ENCODE data around the gene ERCC3.
"Not testable (repeated sequence)": the region's sequence is repeated elsewhere in the genome, so short reads cannot be mapped to it uniquely, and the experiment has no call there.

Gene ERCC3

DNA sequence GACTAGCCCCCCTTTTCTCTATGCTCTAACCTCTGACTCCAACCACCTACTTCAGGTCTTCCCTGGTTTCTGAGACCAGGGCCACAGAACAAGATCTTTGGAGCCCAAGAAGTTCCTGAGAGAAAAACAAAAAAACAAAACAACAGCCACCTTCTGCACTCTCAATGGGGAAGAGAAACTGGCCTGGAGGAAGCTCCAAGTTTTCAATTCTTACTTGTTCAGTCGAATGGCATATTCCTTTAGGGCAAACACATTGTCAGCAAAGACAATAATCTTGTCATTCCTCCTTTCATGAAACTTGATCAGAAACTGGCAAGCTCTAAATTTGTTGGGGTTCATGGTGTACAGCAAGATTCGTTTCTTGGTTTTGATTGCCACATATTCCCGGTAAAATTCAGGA, 15.0 kb downstream of the ERCC3 start:
- DNase-seq (ENCODE audit: low spot score), result no peak

DNA sequence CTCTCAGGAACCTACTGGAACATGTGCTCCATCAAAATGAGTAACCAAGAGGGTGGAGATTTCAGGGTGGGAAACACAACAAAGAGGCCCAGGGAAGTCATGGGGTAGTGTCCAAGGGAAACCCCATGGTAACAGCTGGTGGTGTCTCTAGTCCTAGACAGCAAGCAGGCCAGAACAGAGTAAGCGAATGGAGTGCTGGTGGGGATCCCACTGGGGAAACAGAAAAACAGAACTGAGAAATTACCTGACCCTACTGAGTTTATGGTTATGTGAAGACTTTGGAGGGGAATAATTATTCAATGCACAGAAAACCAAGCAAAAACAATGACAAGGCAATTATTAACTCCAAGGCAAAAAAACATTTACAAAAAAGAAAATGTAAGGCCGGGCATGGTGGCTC, 16.9 kb downstream of the ERCC3 start:
- no peak for DNase-seq (ENCODE audit: low spot score)

DNA sequence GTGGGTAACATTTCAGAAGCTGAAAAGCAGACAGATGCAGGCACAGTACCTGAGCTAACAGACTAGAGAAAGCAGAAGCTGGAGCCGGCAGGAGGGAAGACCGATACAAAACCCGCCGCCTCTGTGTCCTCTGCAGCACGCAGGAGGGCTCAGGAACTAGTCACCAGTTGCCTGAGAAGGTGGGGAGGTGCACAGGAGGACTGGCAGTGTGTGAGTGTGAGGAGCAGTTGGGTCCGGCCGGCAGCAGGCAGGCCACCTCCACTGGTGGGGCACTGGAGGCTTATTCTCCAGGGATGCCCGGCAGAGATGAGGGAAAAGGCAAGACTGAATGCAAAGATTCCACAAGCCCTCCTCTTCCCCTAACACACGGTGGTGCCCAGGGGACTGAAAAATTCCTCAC, 18.2 kb downstream of the ERCC3 start:
- no peak for DNase-seq (ENCODE audit: low spot score)

DNA sequence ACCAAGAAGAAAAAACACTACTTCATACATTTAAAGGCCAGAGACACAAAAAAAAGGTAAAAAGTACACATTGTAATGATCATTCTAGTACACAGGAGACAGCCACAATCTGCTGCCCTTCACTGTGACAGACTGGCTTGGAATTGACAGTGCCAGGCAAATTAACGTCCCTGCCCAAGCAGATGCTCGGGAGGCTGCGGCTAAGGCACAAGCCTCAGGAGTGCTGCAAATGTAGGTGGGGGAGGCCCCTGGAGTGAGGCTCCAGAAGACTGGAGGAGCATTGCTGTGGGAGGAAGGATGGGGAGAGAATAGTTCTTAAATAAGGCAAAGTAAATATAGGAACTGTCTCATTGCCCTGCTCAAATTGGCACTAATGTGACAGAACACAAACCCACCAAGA, 18.6 kb downstream of the ERCC3 start:
- no peak for DNase-seq (ENCODE audit: low spot score)

DNA sequence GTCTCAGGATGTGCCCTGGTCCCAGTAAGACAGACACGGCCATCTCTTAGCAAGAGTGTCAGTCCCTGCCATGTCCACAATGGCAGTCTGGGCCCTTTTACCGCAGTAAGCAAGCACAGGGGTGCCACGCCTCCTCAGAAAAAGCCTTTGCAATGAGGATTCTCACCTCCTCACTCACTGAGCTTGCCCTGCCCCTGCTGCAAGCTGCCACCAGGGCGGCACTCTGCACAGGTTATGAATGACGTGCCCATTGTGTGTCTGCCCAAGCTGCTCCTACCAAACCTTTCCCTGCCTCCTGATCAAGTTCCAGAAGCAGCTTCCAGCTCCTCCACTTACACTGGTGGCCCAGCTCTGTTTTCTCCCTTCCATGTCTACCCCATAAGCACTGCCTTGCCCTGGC, 23.3 kb downstream of the ERCC3 start:
- no peak for DNase-seq (ENCODE audit: low spot score)

DNA sequence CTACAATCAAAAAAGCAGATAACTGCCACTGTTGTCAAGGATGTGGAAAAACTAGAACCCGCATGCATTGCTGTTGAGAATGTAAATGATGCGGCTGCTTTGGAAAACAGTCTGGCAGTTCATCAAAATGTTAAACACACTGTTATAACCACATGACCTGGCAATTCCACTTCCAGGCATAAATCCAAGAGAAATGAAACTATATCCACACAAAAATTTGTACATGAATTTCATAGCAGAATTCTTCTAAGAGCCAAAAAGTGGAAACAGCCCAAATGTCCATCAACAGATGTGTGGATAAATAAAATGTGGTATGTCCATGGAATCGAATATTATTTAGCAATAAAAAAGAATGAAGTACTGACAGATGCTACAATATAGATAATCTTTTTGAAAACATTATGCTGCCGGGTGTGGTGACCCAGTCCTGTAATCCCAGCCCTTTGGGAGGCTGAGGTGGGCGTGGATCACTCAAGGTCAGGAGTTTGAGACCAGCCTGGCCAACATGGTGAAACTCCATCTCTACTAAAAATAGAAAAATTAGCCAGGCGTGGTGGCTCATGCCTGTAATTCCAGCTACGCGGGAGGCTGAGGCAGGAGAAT, 32.0 kb downstream of the ERCC3 start:
- no peak for DNase-seq (ENCODE audit: low spot score)

DNA sequence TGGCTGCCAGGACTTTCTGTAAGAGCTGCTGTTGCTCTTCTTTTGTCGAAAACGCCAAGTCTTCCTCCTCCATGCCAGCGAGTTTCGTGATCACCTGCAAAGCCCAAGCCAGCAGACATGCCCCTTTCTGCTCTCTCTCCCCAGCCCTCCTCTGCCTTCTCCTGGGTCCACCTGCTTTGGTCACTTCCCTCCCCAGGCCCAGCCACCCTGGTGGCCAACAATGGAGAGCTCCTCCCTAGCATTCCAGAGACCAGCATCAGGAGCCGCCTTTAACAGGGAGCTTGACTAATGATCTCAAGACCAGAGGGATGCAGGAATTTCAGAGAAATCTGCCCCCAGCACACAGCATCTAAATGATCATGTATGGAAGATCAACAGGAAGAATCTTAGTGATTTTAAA, 34.6 kb downstream of the ERCC3 start:
- no peak for DNase-seq (ENCODE audit: low spot score)

DNA sequence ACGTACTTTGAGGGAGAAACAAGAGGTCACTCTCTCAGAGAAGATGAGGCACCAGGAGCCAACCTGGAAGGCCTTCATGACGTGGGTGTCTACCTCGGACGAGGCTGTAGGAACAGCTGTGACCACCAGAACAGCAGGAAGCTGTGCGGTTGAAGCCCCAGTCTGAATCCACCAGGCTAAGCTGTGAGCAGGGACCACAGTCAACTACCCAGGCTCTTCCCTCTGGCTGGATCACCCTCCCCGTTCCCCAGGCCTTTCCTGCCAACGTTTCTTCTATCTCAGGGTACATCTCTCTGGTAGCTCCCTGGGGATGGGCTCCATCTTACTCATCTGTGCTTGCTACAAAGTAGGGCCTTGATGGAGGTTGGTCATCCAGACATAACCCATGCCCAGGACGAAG, 37.1 kb downstream of the ERCC3 start:
- no peak for DNase-seq (ENCODE audit: low spot score)

DNA sequence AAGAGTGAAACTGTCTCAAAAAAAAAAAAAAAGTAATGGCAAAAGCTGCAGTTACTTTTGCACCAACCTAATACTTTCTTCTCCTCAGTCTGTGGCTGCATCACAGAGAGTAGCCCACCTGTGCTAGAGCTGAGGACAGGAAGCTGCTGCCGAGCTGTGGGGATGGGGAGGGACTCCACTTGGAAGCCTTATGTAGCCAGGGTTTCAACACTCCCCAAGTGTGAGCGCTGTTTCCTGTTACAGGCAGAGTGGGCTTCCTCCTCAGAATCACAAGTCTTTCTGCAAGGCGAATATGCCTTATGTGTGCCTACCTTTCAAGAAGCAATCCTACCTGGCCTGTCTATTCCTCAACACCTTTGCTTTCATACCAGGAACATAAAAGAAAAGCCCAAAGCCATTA, 37.6 kb downstream of the ERCC3 start:
- no peak for DNase-seq (ENCODE audit: low spot score)

DNA sequence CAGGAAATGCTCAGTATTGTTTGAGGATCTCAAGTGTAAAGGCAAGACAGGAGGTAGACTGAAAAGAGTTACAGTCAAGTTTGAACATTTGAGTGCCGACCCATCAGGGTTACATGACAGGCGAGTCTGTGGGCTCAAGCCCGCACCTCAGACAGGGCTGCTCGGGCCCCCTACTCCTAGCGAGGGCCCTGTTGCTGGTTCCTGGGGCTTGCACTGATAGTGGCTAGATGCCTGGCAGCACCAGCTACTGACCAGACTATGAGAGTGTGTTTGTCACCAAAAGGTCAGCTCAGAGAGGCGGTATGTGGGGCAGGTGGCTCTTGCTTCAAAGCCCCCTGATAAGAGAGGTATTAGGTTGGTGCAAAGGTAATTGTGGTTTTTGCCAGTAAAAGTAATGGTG, 38.2 kb downstream of the ERCC3 start:
- DNase-seq (ENCODE audit: low spot score), result no peak

DNA sequence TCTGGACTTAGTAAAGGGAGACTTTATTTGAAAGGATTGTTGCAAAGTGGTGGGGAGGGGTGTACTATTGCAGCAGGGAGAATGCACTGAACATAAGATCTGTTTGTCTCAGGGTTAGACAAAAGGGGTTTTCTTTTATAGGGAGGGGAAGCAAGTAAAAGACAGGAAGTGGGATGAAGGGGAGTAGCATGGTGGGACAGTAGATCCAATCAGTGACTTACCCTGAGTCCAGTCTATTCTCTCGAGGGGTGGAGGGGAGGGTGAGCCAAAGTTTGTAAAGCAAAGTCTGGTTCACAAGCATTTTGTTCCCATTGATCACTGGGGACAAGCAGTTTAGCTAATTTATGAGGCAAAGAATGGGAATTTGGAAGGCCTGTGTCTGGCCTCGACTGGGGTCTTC, 38.8 kb downstream of the ERCC3 start:
- DNase-seq (ENCODE audit: low spot score), result no peak

DNA sequence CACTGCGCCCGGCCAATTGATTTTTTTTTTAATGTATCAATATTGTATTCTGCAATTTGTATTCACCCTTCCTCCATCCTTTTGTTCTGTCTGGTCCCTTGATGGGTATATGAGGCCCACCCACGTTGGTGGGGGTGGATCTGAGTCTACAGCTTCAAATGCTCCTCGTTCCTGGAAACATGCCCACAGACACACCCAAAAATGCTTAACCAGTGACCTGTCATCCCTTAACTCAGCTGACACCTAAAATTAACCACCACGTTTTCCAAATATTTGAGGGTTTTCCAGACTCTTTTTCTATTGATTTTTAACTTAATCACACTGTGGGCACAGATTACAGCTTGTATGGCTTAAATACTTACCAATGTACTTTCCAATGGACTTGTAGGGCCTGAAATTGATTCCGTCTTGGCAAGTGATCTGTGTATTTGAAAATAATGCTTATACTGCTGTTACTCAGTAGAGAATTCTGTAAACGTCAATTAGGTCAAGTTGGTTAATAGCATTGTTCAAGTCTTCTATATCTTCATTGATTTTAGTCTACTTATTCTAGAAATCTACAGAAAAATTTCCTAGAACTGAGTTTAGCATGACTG, 39.5 kb downstream of the ERCC3 start:
- DNase-seq (ENCODE audit: low spot score), result no peak

DNA sequence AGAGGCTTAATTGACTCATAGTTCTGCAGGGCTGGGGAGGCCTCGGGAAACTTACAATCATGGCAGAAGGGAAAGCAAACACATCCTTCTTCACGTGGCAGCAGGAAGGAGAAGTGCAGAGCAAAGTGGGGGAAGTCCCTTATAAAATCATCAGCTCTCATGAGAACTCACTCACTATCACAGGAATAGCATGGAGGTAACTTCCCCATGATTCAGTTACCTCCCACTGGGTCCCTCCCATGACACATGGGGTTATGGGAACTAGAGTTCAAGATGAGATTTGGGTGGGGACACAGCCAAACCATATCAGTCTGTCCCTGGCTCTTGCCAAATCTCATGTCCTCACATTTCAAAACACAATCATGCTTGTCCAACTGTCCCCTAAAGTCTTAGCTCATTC, 52.8 kb downstream of the ERCC3 start:
- DNase-seq (ENCODE audit: low spot score), result not testable (repeated sequence)

DNA sequence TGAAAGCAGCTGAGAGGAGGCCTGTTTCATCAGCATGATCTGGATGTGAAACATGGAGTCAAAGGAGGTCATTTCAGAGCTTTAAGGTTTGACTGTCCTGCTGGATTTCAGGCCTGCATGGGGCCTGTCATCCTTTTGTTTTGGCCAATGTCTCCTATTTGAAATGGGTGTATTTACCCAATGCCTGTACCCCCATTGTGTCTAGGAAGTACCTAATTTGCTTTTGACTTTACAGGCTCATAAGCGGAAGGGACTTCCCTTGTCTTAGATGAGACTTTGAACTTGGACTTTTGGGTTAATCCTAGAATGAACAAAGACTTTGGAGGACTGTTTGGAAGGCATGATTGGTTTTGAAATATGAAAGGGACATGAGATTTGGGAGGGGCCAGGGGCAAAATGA, 54.5 kb downstream of the ERCC3 start:
- DNase-seq (ENCODE audit: low spot score), result no peak

DNA sequence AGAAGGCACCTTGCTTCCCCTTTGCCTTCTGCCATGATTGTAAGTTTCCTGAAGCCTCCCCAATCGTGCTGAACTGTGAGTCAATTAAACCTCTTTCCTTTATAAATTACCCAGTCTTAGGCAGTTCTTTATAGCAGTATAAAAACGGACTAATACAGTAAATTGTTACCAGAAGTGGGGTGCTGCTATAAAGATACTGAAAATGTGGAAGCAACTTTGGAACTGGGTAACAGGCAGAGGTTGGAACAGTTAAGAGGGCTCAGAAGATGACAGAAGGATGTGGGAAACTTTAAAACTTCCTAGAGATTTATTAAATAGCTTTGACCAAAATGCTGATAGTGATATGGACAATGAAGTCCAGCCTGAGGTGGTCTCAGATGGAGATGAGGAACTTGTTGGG, 56.2 kb downstream of the ERCC3 start:
- DNase-seq (ENCODE audit: low spot score), result not testable (repeated sequence)

DNA sequence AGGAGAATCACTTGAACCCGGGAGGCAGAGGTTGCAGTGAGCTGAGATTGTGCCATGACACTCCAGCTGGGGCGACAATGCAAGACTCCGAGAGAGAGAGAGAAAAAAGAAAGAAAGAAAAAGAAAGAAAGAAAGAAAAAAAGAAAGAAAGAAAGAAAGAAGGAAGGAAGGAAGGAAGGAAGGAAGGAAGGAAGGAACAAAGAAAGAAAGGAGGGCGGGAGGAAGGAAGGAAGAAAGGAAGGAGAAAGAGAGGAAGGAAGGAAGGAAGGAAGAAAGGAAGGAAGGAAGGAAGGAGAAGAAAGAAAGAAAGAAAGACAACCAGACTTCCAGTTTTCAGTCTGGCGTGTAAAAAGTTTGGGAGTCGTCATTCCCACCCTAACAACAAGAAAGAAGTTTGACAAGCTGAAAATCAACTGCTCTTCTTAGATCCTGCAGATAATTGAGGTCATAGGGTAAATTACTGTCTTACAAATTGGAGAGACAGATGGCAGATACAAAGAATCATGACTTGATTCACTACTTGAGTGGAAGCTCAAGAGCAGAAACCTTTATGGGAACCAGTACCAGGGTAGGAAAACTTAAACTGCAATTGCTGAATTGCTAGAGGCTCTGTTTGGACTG, 58.8 kb downstream of the ERCC3 start:
- no peak for DNase-seq (ENCODE audit: low spot score)

DNA sequence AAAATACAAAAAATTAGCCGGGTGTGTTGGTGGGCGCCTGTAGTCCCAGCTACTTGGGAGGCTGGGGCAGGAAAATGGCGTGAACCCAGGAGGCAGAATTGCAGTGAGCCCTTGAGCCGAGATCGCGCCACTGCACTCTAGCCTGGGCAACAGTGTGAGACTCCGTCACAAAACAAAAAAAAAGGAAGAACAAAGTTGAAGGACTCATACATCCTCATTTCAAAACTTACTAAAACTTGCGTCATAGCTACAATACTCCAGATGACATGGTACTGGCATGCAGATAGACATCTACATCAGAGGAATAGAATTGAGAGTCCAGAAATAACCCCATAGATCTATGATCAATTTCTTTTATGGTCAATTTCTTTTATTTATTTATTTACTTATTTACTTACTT, 60.2 kb downstream of the ERCC3 start:
- DNase-seq (ENCODE audit: low spot score), result no peak

DNA sequence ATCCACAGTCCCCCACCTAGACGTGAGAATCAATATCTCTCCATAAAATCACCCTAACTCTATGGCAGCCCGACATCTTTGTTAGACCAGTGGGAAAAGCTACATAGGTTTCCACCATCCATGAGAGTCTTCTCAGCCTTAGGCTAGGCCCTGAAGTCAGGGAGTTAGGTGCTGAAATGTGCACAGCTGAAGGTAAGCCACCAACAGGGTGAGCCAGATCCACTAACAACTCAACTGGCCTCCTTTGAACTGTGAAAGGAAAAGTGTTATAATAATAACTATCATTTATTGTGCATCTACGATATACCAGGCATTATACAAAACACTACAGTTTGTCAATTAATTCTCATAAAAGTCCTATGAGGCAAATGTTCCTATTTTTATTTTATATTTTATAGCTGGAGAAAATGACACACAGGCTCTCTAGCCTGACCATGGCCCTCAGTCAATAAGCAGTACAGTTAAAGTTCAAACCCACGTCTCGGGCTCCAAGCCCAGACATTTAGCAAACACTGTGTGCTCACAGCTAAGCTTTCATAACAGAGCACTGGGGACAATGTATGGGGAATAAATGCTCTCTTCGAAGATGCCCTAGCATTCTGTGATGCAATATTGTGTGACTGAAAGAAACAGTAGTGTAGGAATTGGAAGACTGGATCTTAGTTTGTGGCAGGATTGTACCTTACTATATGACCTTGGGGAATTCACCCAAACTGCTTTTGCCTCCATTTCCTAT, 62.6 kb downstream of the ERCC3 start:
- no peak for DNase-seq (ENCODE audit: low spot score)

DNA sequence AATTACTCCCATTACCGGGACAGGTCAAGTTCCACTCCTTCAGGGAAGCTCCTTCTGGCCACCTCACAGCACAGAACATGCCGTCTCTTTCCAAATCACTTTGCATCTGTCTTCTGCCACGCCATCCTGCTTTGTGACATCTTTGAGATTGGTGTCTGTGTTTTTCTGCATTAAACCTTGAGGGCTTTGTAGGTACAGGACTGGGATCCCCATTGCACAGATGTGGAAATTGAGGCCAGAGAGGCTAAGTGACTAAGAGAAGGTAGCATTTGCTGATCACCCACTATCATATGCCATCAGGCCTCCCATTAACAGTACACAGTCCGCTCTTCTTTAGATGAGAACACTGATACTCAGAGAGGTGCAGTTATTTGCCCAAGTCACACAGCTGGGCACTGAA, 64.4 kb downstream of the ERCC3 start:
- DNase-seq (ENCODE audit: low spot score), result no peak

DNA sequence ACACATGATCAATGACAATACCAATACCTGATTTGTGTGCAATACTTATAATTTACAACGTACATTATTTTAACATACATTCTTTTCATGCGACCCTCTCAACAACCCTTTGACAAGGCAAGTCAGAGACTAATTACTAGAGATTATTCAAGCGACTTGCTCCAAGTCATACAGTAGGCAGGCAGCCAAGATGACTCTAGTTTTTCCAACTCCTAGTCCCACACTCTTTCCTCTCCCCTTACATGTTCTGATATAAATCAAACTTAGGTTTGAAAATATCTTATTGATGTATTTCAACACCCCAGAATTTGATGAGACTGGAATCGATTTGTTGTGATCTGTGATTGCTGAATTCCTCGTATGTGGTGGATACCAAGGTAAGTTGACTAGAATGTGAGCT, 65.8 kb downstream of the ERCC3 start:
- DNase-seq (ENCODE audit: low spot score), result no peak

DNA sequence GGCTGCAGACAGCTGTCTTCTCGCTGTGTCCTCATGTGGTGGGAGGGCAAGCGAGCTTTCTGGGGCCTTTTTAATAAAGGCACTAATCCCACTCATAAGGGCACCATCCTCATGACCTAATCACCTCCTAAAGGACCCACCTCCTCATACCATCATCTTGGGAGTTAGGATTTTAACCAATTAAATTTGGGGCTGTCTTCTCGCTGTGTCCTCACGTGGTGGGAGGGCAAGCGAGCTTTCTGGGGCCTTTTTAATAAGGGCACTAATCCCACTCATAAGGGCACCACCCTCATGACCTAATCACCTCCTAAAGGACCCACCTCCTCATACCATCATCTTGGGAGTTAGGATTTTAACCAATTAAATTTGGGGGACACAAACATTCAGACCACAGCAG, 66.7 kb downstream of the ERCC3 start:
- not testable (repeated sequence) for DNase-seq (ENCODE audit: low spot score)

DNA sequence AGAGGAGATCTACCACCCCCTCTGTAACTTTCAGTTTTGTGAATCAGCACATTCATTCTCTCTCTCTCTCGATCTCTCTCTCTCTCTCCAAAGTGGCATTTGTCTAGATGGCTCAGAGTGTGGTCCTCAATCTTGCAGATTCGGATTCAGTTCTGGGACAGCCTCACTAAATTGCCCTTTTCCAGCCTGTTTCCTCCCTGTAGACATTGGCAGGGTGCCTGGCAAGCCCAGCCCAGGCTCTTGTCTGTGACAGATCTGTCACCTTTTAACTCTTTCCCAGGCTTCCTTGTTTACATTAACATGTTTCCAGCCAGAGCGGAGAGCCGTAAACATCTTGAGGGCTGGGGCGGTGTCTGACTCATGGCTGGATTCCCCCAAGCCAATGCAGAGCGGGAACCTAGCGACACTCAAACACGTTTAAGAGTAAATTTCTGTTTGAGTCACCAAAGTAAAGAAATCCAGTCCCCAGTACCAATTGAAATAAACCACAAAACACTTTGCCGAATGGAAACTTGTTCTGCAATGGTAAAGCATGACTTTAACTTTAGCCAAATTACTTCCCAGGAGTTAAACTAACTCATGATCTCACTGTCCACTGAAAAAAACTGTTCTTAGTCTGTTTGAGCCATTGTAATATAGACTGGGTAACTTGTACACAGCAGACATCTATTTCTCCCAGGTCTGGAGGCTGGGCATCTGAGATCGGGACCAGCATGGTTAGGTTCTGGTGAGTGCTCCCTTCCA, 67.3 kb downstream of the ERCC3 start:
- no peak for DNase-seq (ENCODE audit: low spot score)

DNA sequence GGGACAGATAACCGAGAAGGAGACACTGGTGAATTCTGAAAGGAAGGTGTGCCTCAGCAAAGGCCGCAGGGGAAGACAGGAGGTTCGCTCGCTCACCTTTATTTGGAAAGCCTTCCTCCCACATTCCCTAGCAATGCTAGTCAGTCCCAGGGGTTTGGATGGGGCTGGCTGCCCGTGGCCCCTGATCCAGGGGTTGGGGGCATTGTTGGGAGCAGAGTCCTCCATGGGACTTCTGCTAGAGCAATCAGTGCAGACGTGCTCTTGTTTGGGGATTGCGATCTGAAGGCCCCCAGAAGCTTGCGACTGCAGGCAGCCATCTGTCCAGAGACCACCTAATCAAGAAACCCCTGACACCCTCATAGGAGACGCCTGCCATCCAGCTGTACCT, 67.8 kb downstream of the ERCC3 start:
- no peak for DNase-seq (ENCODE audit: low spot score)

All from left forelimb (tissue), 1 donor.